VCaP (cell line): ENCODE results near the gene SLC35G2.
"Not testable (repeated sequence)": the region's sequence is repeated elsewhere in the genome, so short reads cannot be mapped to it uniquely, and the experiment has no call there.

Experiments
- H3K27ac ChIP-seq: fragments of 450-650 bp; 2 replicates; pipeline ENCODE4 v1.5.1; 2017
- CTCF ChIP-seq: fragments of 450-650 bp; conservative IDR thresholded peaks from 2 replicates; pipeline ENCODE4 v1.5.1; 2017; ENCODE audit warnings: mild to moderate bottlenecking, moderate library complexity

Gene SLC35G2

GRCh38 chr3:136882571-136882970, 63.6 kb downstream of the SLC35G2 start:
- TF ChIP-seq CTCF, result no peak
- no peak overlapping the region for H3K27ac ChIP-seq

DNA sequence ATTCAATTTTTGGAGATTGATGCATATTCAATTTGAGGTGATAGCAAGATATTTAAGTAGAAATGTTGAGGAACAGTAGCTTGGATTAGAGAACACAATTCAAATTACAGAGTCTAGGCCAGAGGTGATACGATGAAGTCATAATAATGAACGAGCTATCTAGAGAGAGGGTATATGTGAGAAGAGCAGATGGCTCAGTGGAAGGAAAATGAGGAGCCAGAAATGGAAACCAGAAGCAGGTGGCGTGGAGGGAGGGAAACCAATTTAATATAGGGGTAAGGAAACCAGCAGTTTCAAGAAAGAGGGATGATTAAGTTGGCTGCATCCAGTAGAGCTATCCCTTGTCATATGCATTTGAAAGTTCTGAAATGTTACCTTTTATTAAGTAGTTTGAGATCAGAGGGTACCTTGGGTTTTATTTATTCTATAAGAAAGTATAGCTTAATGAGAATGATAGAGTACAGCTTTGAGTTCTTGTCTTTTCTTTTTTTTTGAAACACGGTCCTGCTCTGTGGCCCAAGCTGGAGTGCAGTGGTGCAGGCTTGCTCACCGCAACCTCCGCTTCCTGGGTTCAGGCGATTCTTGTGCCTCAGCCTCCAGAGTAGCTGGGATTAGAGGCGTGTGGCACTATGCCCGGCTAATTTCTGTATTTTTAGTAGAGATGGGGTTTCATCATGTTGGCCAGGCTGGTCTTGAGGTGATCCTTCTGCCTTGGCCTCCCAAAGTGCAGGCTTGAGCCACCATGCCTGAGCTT, 65.2 kb downstream of the SLC35G2 start:
- H3K27ac ChIP-seq, result no peak overlapping the region
- no peak for TF ChIP-seq CTCF

DNA sequence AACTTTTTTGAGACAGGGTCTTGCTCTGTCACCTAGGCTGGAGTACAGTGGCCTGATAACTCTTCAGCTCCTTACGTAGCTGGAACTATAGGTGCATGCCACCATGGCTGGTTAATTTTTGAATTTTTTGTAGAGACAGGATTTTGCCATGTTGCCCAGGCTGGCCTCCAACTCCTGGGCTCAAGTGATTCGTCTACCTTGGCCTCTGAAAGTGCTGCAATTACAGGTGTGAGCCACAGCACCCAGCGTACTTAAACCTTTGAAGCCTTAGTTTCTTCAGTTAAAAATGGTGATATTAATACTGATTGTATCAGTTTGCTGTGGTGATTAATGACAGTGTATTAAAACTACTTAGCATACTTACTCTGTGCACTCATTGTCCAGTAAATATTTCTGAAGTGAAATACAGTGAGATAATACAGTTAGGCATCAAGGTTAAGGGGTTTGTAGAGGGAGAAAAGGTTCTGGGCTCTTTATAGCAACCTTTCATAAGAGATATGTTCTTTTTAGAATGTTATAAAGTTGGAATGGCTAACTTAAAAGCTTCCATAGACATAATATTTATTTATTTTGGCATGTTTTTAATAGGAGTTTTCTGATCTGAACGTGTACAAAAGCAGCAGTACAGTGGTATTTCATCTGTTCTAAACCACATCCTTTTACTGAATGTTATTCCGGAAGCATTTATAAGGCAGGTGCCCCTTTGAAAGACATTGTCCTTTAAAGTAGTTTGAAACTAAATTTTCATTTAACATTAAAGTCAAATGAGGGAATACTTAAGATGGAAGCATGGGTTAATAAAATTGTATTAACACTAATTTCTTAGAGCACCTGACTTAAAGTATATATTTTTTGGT, 66.7 kb downstream of the SLC35G2 start:
- H3K27ac ChIP-seq, result no peak overlapping the region
- no peak for TF ChIP-seq CTCF

- no peak for TF ChIP-seq CTCF
- no peak overlapping the region for H3K27ac ChIP-seq
Observed at GRCh38 chr3:136889947-136890346, 71.0 kb downstream of the SLC35G2 start.

DNA sequence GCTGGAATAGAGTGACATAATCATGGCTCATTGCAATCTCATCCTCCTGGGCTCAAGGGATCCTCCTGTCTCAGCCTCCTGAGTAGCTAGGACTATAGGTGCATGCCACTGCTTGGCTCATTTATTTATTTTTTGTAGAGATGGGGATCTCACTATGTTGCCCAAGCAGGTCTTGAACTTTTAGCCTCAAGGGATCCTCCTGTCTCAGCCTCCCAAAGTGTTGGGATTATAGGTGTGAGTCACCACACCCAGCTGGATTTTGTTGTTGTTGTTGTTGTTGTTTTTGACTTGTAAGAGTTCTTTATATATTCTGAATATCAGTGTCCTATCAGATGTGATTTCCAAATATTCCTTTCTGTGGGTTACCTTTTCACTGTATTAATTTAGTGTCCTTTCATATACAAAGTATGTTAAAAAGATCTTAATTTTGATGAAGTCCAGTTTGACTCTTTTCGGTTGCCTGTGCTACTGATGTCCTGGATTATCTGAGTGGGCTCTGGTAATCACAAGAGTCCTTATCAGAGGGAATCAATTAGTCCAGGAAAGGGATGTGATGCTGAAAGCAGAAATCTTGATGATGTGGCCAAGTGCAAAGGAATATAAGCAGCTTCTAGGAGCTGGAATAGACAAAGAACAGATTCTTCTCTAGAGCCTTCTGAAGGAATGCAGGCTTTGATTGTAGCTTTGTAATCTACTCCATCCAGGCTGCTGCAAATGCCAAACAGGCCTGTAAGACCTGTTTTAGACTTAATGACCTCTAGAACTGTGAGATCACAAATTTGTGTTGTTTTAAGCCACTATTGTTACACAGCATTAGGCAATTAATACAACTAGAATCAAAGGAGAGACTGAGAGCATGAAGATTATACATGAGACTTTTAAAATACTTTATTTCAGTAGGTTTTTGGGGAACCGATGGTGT, 73.3 kb downstream of the SLC35G2 start:
- no peak for TF ChIP-seq CTCF
- 0 out of 2 replicates have a peak overlapping the region, but pooled peaks have one; percentile 1 for H3K27ac ChIP-seq

- TF ChIP-seq CTCF, result no peak
- H3K27ac ChIP-seq, result no peak overlapping the region
Observed at GRCh38 chr3:136893848-136894443, 75.0 kb downstream of the SLC35G2 start.

GRCh38 chr3:136897171-136897570, 78.2 kb downstream of the SLC35G2 start:
- not testable (repeated sequence) for H3K27ac ChIP-seq
